ENCODE data around the gene CDCA8. TPM values are rescaled to one million over a fixed set of nuclear protein-coding genes. Genes with fewer than 3 reads are reported as not detected.

Gene CDCA8
- total RNA-seq, 1 donor from 2014 or later = 35.1 TPM

- Mint-ChIP-seq H3K4me3 (no peak overlapping the region), H3K36me3 (no peaks in the 10 kb centered on the region), H3K4me1 (ENCODE audit: unreplicated experiment) (no peaks in the 10 kb centered on the region), H3K9me3 (no peaks in the 10 kb centered on the region), H3K27me3 (peaks cover 47% of the 10 kb centered on the region), H3K27ac (no peak overlapping the region)
- TF ChIP-seq, protein P1, sequence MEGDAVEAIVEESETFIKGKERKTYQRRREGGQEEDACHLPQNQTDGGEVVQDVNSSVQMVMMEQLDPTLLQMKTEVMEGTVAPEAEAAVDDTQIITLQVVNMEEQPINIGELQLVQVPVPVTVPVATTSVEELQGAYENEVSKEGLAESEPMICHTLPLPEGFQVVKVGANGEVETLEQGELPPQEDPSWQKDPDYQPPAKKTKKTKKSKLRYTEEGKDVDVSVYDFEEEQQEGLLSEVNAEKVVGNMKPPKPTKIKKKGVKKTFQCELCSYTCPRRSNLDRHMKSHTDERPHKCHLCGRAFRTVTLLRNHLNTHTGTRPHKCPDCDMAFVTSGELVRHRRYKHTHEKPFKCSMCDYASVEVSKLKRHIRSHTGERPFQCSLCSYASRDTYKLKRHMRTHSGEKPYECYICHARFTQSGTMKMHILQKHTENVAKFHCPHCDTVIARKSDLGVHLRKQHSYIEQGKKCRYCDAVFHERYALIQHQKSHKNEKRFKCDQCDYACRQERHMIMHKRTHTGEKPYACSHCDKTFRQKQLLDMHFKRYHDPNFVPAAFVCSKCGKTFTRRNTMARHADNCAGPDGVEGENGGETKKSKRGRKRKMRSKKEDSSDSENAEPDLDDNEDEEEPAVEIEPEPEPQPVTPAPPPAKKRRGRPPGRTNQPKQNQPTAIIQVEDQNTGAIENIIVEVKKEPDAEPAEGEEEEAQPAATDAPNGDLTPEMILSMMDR (conservative IDR thresholded peaks at IDR 0.05) = no peak
- no peak for DNase-seq (ENCODE audit: extremely low spot score, unreplicated experiment)
Measured at GRCh38 chr1:37724575-37724974, 32.3 kb downstream of the CDCA8 start.

DNA sequence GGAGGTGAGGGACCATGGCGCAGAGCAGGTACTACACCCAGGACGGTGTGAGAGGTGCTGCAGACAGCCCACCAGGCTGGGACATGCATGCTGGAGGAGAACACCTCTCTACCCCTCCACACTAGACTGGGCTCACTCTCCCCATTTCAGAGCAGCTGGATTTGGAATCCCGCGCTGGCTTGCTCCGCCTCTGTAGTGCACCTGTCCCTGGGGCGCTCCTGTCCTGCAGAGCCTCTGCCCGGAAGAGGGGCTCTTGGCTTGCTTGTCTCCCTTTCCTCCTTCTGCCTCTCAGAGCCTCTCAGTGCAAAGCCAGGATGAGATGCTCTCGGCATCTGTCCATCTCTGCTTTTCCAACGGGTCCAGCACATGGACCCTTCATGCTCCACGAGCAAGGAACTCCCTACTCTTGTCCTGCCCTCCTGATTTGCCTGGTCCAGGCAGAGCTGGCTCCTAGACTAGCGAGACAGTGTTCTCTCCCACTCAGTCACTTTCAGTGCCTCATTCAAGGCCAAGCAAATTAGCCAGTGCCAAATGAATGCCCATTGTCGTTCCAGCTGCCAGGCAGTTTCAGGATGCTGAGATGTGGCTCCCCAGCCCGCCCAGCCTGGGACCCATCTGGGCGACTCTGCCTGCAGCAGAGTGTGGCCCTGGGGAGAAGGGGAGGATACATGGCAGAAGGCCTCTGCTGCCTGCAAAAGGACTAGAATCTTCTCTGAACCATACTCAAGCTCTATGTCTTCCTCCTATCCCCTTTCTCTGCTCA is 33.7 kb downstream of the CDCA8 start:
- Mint-ChIP-seq H3K4me1 (ENCODE audit: unreplicated experiment) (no peaks in the 10 kb centered on the region), H3K27ac (no peak overlapping the region), H3K9me3 (no peaks in the 10 kb centered on the region), H3K4me3 (no peak overlapping the region), H3K27me3 (peaks cover 59% of the 10 kb centered on the region), H3K36me3 (no peaks in the 10 kb centered on the region)
- TF ChIP-seq, protein P1 (conservative IDR thresholded peaks at IDR 0.05) = no peak
- DNase-seq (ENCODE audit: extremely low spot score, unreplicated experiment) = no peak

GRCh38 chr1:37726751-37727585 is 34.7 kb downstream of the CDCA8 start:
- Mint-ChIP-seq H3K4me3 (no peak overlapping the region), H3K9me3 (no peaks in the 10 kb centered on the region), H3K4me1 (ENCODE audit: unreplicated experiment) (no peaks in the 10 kb centered on the region), H3K27ac (no peak overlapping the region), H3K27me3 (peaks cover 64% of the 10 kb centered on the region), H3K36me3 (no peaks in the 10 kb centered on the region)
- no peak for DNase-seq (ENCODE audit: extremely low spot score, unreplicated experiment)
- TF ChIP-seq, protein P1 (conservative IDR thresholded peaks at IDR 0.05) = no peak

- H3K27me3 Mint-ChIP-seq = peaks cover 72% of the 10 kb centered on the region
- no peak for DNase-seq (ENCODE audit: extremely low spot score, unreplicated experiment)
- H3K27ac Mint-ChIP-seq = no peak overlapping the region
- H3K36me3 Mint-ChIP-seq = no peaks in the 10 kb centered on the region
- H3K4me3 Mint-ChIP-seq = no peak overlapping the region
- TF ChIP-seq, protein P1 (conservative IDR thresholded peaks at IDR 0.05) = no peak
- H3K9me3 Mint-ChIP-seq = no peaks in the 10 kb centered on the region
- no peaks in the 10 kb centered on the region for H3K4me1 Mint-ChIP-seq (ENCODE audit: unreplicated experiment)
Measured at GRCh38 chr1:37728416-37728815, 36.1 kb downstream of the CDCA8 start.

DNA sequence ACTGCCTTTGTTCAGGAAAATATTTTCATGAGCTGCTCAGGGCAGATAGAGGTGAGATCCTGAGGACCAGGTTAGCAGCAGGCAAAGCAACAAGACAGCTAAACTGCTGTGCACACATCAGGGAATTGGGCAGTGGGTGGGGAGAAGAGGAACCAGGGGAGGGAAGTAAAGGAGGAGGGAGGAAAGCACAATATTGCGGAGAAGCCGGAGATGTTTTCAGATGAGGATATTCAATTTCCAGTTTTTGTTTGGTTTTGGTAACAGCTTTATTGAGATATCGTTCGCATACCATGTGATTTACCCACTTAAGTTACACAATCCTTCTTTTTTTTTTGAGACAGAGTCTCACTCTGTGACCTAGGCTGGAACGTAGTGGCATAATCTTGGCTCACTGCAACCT is 38.1 kb downstream of the CDCA8 start:
- no peak for DNase-seq (ENCODE audit: extremely low spot score, unreplicated experiment)

More for the DNA sequence above, 38.1 kb downstream of the CDCA8 start:
- Mint-ChIP-seq H3K27me3 (peaks cover 77% of the 10 kb centered on the region), H3K9me3 (no peaks in the 10 kb centered on the region), H3K4me1 (ENCODE audit: unreplicated experiment) (no peaks in the 10 kb centered on the region), H3K4me3 (no peak overlapping the region), H3K27ac (no peak overlapping the region), H3K36me3 (no peaks in the 10 kb centered on the region)
- TF ChIP-seq, protein P1 (conservative IDR thresholded peaks at IDR 0.05) = no peak
